ENCODE measurements around the gene CC2D2B.

- TF ChIP-seq CTCF (IDR thresholded peaks at IDR 0.05; ENCODE audit: low read depth, low read length, poor library complexity, severe bottlenecking) (no peak), EZH2phosphoT487 (IDR thresholded peaks at IDR 0.05; ENCODE audit: borderline replicate concordance, low read length) (no peak)
Observed at GRCh38 chr10:96077156-96077555, 169.4 kb downstream of the CC2D2B start.

Data from DOHH2 (cell line).